Transverse colon (tissue), 4 donors: Measurements from ENCODE around the gene XXYLT1. TPM values are rescaled to one million over a fixed set of nuclear protein-coding genes. Genes with fewer than 3 reads are reported as not detected.
A peak's percentile ranks its signal among the peaks of the same experiment; 100 is the strongest.

Experiments
- DNase-seq: peaks from one replicate; pipeline ENCODE4 v3.0.0-alpha.2; 2019
- H3K27ac ChIP-seq, 4 donors: fragments of 200-600 bp; sonication (generic); 2 replicates each; pipeline ENCODE4 v1.5.1; 2016 to 2018; ENCODE audit warnings: inconsistent platforms in 4 of 4
- H3K27me3 ChIP-seq: fragments of 200-600 bp; sonication (generic); 2 replicates; pipeline ENCODE4 v1.5.1; 2017; ENCODE audit warnings: inconsistent platforms
- H3K36me3 ChIP-seq, 4 donors: fragments of 200-600 bp; sonication (generic); 2 replicates each; pipeline ENCODE4 v1.5.1; 2017 to 2019; ENCODE audit warnings: inconsistent platforms in 4 of 4
- H3K4me1 ChIP-seq, 4 donors: fragments of 200-600 bp; sonication (generic); 2 replicates each; pipeline ENCODE4 v1.5.1; 2017 to 2020; ENCODE audit warnings: inconsistent platforms in 4 of 4
- H3K4me3 ChIP-seq, 4 donors: fragments of 200-600 bp; sonication (generic); 1 replicate in 1 of 4; 2 replicates in 3 of 4; pipeline versions ENCODE4 v1.5.1 to v1.6.1; 2017 to 2019; ENCODE audit warnings: inconsistent platforms in 4 of 4
- H3K9me3 ChIP-seq, 2 donors: fragments of 200-600 bp; sonication (generic); 2 replicates each; pipeline ENCODE4 v1.5.1; 2017 to 2019; ENCODE audit warnings: inconsistent platforms in 2 of 2
- EP300 ChIP-seq: sonication (generic); formaldehyde crosslinking; IDR thresholded peaks from one replicate; pipeline ENCODE4 v1.6.1; 2017; ENCODE audit warnings: antibody characterized with exemption, low read depth
- POLR2A ChIP-seq: fragments of 450-650 bp; IDR thresholded peaks from one replicate; pipeline ENCODE4 v1.6.1; 2016; ENCODE audit warnings: antibody characterized with exemption, mild to moderate bottlenecking, moderate library complexity
- POLR2AphosphoS5 ChIP-seq, 3 donors: sonication (generic); formaldehyde crosslinking; IDR thresholded peaks; one replicate each; pipeline ENCODE4 v1.6.1; 2016; ENCODE audit warnings: antibody characterized with exemption in 3 of 3
- WGBS, 2 donors: methylation state at CpG; one replicate each; pipeline ENCODE4 v1.1.5; 2018; ENCODE audit warnings: low coverage in 1 of 2; 5-methylcytosine and 5-hydroxymethylcytosine counted together
- in situ Hi-C, 4 donors: fragments of 200-750 bp; cut with MboI; loops; one replicate each; pipeline versions ENCODE4 v1.15.0 to v1.15.1; 2017; ENCODE audit warnings: low sequenced_read_pairs in 3 of 4, low pct_ligation_motif_present in 1 of 4, low pct_unique_long_range_greater_than_20kb in 1 of 4
- intact Hi-C: fragments of 100-400 bp; cut with DNase I; formaldehyde crosslinking; loops from one replicate; pipeline ENCODE4 v1.15.1; 2023; ENCODE audit warnings: low total_unique reads
- total RNA-seq, 4 donors: library from RNA; depleted of rRNA; stranded (reverse); fragments of >200 nt; gene quantifications; one replicate each; pipeline ENCODE4 v1.1.0, GENCODE V29; 2016
- TF ChIP-seq, protein P1 (sequence below), 5 experiments: fragments of 200-600 bp in 3 of 5; fragments of 450-650 bp in 2 of 5; sonication (generic) in 3 of 5; IDR thresholded peaks; 1 replicate in 2 of 5; 2 replicates in 3 of 5; pipeline ENCODE4 v1.5.1; 2016 to 2017; ENCODE audit warnings: antibody characterized with exemption in 5 of 5, inconsistent platforms in 3 of 5, mild to moderate bottlenecking in 2 of 5, moderate library complexity in 1 of 5

XXYLT1 gene
- total RNA-seq, 4 donors from 2014 or later: 3.0 to 10.0 (median 5.9) TPM

GRCh38 chr3:195030791-195031321 lies 240.1 kb downstream of the XXYLT1 start:
- peak overlapping the region in 3 of 4 donors; percentile 7 to 44 (median 41) for H3K27ac ChIP-seq
- intact Hi-C loops (no loop called here), in situ Hi-C loops (no loop called here)

DNA sequence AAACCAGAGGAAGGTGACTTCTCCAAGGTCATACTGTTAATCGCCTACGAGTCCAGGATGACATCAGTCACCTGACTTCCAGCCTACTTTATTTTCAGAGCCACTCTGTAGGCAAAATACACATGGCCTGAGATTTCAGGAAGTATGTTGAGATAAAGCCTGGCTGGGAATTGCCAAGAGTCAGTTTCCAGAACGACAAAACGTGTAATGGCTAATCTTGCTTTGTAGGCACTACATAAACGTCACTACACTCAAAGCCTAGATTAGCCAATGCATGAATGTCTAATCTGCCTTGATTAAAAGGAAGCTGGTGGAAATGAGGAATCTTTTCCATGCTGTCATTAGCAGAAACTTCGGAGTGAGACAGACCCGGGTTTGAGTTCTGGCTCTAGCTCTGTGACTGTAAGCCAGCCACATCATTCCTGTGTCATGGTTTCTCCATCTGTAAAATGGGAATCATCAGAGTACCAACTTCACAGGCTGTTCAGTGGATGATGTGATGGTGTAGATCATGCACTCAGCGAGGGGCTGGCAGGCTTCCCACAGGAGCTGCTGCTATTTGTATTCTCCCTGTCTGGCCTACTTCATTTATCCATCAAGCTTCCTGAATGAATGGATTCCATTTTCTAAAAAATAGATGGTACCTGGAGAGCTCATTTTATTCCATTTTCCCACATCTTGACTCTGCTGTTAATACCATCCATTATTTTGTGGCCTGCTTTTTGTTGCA lies 241.9 kb downstream of the XXYLT1 start:
- 74 to 80% methylated on average over 5 to 8 of the region's 8 CpGs for WGBS, 2 donors
- TF ChIP-seq, protein P1, sequence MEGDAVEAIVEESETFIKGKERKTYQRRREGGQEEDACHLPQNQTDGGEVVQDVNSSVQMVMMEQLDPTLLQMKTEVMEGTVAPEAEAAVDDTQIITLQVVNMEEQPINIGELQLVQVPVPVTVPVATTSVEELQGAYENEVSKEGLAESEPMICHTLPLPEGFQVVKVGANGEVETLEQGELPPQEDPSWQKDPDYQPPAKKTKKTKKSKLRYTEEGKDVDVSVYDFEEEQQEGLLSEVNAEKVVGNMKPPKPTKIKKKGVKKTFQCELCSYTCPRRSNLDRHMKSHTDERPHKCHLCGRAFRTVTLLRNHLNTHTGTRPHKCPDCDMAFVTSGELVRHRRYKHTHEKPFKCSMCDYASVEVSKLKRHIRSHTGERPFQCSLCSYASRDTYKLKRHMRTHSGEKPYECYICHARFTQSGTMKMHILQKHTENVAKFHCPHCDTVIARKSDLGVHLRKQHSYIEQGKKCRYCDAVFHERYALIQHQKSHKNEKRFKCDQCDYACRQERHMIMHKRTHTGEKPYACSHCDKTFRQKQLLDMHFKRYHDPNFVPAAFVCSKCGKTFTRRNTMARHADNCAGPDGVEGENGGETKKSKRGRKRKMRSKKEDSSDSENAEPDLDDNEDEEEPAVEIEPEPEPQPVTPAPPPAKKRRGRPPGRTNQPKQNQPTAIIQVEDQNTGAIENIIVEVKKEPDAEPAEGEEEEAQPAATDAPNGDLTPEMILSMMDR (IDR thresholded peaks at IDR 0.05): no peak
- no peak for TF ChIP-seq EP300
- no peak for TF ChIP-seq POLR2A
- Histone ChIP-seq H3K9me3 (no peaks in the 10 kb centered on the region), H3K4me3 (no peak overlapping the region), H3K27me3 (no peaks in the 10 kb centered on the region), H3K4me1 (peaks cover 0 to 10% (median 7%) of the 10 kb centered on the region in 4 donors), H3K36me3 (no peaks in the 10 kb centered on the region), H3K27ac (no peak overlapping the region)
- DNase-seq: no peak
- intact Hi-C loops (no loop called here), in situ Hi-C loops (no loop called here)

More at GRCh38 chr3:195030791-195031321, 240.1 kb downstream of the XXYLT1 start:
- DNase-seq: no peak
- H3K27me3 ChIP-seq: no peaks in the 10 kb centered on the region
- WGBS, 2 donors: 49 to 61% methylated on average over 5 to 13 of the region's 13 CpGs
- H3K36me3 ChIP-seq: no peaks in the 10 kb centered on the region
- no peaks in the 10 kb centered on the region for H3K9me3 ChIP-seq
- peaks cover 0 to 12% (median 8%) of the 10 kb centered on the region in 4 donors for H3K4me1 ChIP-seq
- no peak for TF ChIP-seq EP300
- TF ChIP-seq, protein P1 (IDR thresholded peaks at IDR 0.05): no peak
- TF ChIP-seq POLR2A: no peak
- TF ChIP-seq POLR2AphosphoS5 (IDR thresholded peaks at IDR 0.05): no peak
- H3K4me3 ChIP-seq: no peak overlapping the region

DNA sequence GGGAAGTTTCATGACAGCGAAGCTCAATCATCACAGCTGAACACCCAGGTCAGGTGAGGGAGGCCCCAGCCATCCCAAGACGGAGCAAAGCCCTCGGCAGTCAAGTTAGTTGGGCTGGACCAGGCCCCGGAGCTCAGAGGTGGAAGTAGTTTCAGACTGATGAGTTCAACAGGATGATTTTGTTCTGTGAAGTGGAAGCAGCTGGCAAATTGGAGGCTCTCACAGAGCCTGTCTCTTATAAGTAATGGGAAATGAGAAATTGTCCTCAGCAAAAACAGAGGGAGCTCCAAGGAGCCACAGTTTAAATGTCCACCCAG lies 245.1 kb downstream of the XXYLT1 start:
- Histone ChIP-seq H3K9me3 (no peaks in the 10 kb centered on the region), H3K27me3 (no peaks in the 10 kb centered on the region), H3K27ac (no peak overlapping the region), H3K4me3 (no peak overlapping the region), H3K36me3 (no peaks in the 10 kb centered on the region), H3K4me1 (peaks cover 0 to 4% (median 0%) of the 10 kb centered on the region in 4 donors)
- 96% methylated on average over 4 of the region's 4 CpGs; no CpG with 5 or more reads in 1 of the 2 donors for WGBS, 2 donors
- intact Hi-C loops: no loop called here
- in situ Hi-C loops: no loop called here
- no peak for TF ChIP-seq EP300
- TF ChIP-seq, protein P1 (IDR thresholded peaks at IDR 0.05): no peak
- no peak for TF ChIP-seq POLR2AphosphoS5 (IDR thresholded peaks at IDR 0.05)
- no peak for TF ChIP-seq POLR2A
- DNase-seq: no peak

DNA sequence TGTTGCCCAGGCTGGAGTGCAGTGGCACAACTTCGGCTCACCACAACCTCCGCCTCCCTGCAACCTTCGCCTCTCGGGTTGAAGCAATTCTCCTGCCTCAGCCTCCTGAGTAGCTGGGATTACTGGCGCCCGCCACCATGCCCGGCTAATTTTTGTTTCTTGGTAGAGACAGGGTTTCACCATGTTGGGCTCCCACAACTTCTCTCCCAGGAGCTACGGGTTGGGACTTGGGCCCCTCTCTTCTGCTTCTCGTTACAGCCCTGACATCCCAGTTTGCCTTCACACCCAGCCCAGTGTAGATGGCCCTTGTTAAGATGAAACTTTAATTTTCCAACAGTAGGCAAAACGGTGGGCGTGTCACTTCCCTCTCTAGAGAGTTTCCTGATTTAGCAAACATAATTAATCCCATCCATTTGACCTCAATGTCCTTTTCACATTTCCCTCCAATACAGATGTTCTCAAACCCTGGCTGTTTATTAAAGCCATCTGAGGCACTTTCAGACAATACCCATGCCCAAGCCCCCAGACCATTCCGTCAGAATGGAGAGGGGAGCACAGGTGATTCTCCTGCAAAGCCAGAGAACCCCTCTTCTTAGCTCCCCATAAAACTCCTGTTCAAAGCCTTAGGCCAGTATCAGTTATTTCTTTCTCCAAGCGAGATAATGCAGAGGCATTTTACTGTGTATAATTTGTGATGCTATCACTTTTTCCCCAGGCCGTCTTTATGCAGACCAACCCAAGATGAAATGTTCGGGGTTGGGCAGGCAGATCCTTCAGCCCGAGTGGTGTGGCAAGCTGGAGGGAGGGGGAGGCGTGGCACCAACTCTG lies 245.7 kb downstream of the XXYLT1 start:
- Histone ChIP-seq H3K4me3 (no peak overlapping the region), H3K36me3 (no peaks in the 10 kb centered on the region), H3K27ac (no peak overlapping the region), H3K4me1 (no peaks in the 10 kb centered on the region), H3K27me3 (no peaks in the 10 kb centered on the region), H3K9me3 (no peaks in the 10 kb centered on the region)
- no peak for DNase-seq
- intact Hi-C loops (no loop called here), in situ Hi-C loops (no loop called here)
- WGBS, 2 donors: 82 to 100% methylated on average over 3 to 16 of the region's 17 CpGs
- no peak for TF ChIP-seq POLR2AphosphoS5 (IDR thresholded peaks at IDR 0.05)
- TF ChIP-seq, protein P1 (IDR thresholded peaks at IDR 0.05): no peak
- TF ChIP-seq EP300: no peak
- no peak for TF ChIP-seq POLR2A
